ENCODE data around the gene CCDC136.

The CCDC136 gene

GRCh38 chr7:128794020-128794419 is 2.3 kb downstream of the CCDC136 start:
- no peak overlapping the region for H3K4me3 ChIP-seq (ENCODE audit: low read depth, low read length)
- DNase-seq (ENCODE audit: low read depth), result no peak
- peak; percentile 34 for TF ChIP-seq CTCF (IDR thresholded peaks at IDR 0.05; ENCODE audit: low read depth, low read length, missing control alignments)

GRCh38 chr7:128794436-128794835 is 2.7 kb downstream of the CCDC136 start:
- TF ChIP-seq CTCF (IDR thresholded peaks at IDR 0.05; ENCODE audit: low read depth, low read length, missing control alignments), result no peak
- H3K4me3 ChIP-seq (ENCODE audit: low read depth, low read length), result no peak overlapping the region
- no peak for DNase-seq (ENCODE audit: low read depth)

- H3K4me3 ChIP-seq (ENCODE audit: low read depth, low read length), result no peak overlapping the region
- no peak for TF ChIP-seq CTCF (IDR thresholded peaks at IDR 0.05; ENCODE audit: low read depth, low read length, missing control alignments)
- DNase-seq (ENCODE audit: low read depth), result no peak
Measured at GRCh38 chr7:128795129-128795528, 3.4 kb downstream of the CCDC136 start.

- no peak for TF ChIP-seq CTCF (IDR thresholded peaks at IDR 0.05; ENCODE audit: low read depth, low read length, missing control alignments)
- no peak overlapping the region for H3K4me3 ChIP-seq (ENCODE audit: low read depth, low read length)
- no peak for DNase-seq (ENCODE audit: low read depth)
Measured at GRCh38 chr7:128796327-128796726, 4.6 kb downstream of the CCDC136 start.

- H3K4me3 ChIP-seq (ENCODE audit: low read depth, low read length), result no peak overlapping the region
- DNase-seq (ENCODE audit: low read depth), result no peak
- no peak for TF ChIP-seq CTCF (IDR thresholded peaks at IDR 0.05; ENCODE audit: low read depth, low read length, missing control alignments)
Measured at GRCh38 chr7:128799451-128799850, 7.7 kb downstream of the CCDC136 start.

- no peak for TF ChIP-seq CTCF (IDR thresholded peaks at IDR 0.05; ENCODE audit: low read depth, low read length, missing control alignments)
- no peak for DNase-seq (ENCODE audit: low read depth)
- H3K4me3 ChIP-seq (ENCODE audit: low read depth, low read length), result no peak overlapping the region
Measured at GRCh38 chr7:128800567-128800966, 8.8 kb downstream of the CCDC136 start.

GRCh38 chr7:128801003-128801402 is 9.2 kb downstream of the CCDC136 start:
- H3K4me3 ChIP-seq (ENCODE audit: low read depth, low read length), result no peak overlapping the region
- TF ChIP-seq CTCF (IDR thresholded peaks at IDR 0.05; ENCODE audit: low read depth, low read length, missing control alignments), result no peak
- no peak for DNase-seq (ENCODE audit: low read depth)

Measured in GM12864 (cell line).